Neutrophil (primary cell): Measurements from ENCODE around the gene CUBN.

Source experiments
- H3K27ac ChIP-seq: fragments of 200-600 bp; sonication (generic); 2 replicates; pipeline ENCODE4 v1.5.1; 2016; ENCODE audit warnings: mild to moderate bottlenecking, moderate library complexity
- H3K27me3 ChIP-seq: fragments of 200-600 bp; sonication (generic); 2 replicates; pipeline ENCODE4 v1.6.0; 2016; ENCODE audit warnings: mild to moderate bottlenecking
- H3K36me3 ChIP-seq: fragments of 200-600 bp; sonication (generic); 2 replicates; pipeline ENCODE4 v1.5.1; 2017
- H3K4me1 ChIP-seq, 2 experiments: fragments of 200-600 bp in 1 of 2; sonication (generic) in 1 of 2; 1 replicate in 1 of 2; 2 replicates in 1 of 2; pipeline versions ENCODE4 v1.5.1 to v1.6.1; 2013 to 2016; ENCODE audit warnings: low read depth in 1 of 2, low read length in 1 of 2, mild to moderate bottlenecking in 1 of 2, moderate library complexity in 1 of 2; ENCODE audit not compliant: control insufficient read depth in 1 of 2, insufficient read depth in 1 of 2
- H3K4me3 ChIP-seq, 2 experiments: fragments of 200-600 bp in 1 of 2; sonication (generic) in 1 of 2; 1 replicate in 1 of 2; 2 replicates in 1 of 2; pipeline ENCODE4 v1.5.1; 2013 to 2016; ENCODE audit warnings: low read depth in 1 of 2, low read length in 1 of 2, mild to moderate bottlenecking in 1 of 2, moderate library complexity in 1 of 2
- H3K9me3 ChIP-seq: fragments of 200-600 bp; sonication (generic); 2 replicates; pipeline ENCODE4 v1.5.1; 2016
- CTCF ChIP-seq: fragments of 200-600 bp; sonication (generic); IDR thresholded peaks from 2 replicates; pipeline ENCODE4 v1.5.1; 2016; ENCODE audit warnings: antibody characterized with exemption

The CUBN gene

GRCh38 chr10:16929069-16929468 is 200.5 kb downstream of the CUBN start:
- no peak overlapping the region for H3K4me3 ChIP-seq
- no peaks in the 10 kb centered on the region for H3K27me3 ChIP-seq
- no peak for TF ChIP-seq CTCF
- H3K4me1 ChIP-seq, result no peaks in the 10 kb centered on the region
- H3K36me3 ChIP-seq, result no peaks in the 10 kb centered on the region
- H3K9me3 ChIP-seq, result no peaks in the 10 kb centered on the region
- H3K27ac ChIP-seq, result no peak overlapping the region

- no peak overlapping the region for H3K4me3 ChIP-seq
- no peaks in the 10 kb centered on the region for H3K36me3 ChIP-seq
- H3K9me3 ChIP-seq, result no peaks in the 10 kb centered on the region
- no peaks in the 10 kb centered on the region for H3K27me3 ChIP-seq
- no peaks in the 10 kb centered on the region for H3K4me1 ChIP-seq
- no peak overlapping the region for H3K27ac ChIP-seq
- TF ChIP-seq CTCF, result no peak
Measured at GRCh38 chr10:16927546-16927945, 202.1 kb downstream of the CUBN start.

GRCh38 chr10:16923726-16924125 is 205.9 kb downstream of the CUBN start:
- H3K9me3 ChIP-seq, result no peaks in the 10 kb centered on the region
- no peak overlapping the region for H3K27ac ChIP-seq
- no peaks in the 10 kb centered on the region for H3K27me3 ChIP-seq
- H3K4me1 ChIP-seq, result no peaks in the 10 kb centered on the region
- H3K36me3 ChIP-seq, result no peaks in the 10 kb centered on the region
- no peak overlapping the region for H3K4me3 ChIP-seq
- no peak for TF ChIP-seq CTCF

GRCh38 chr10:16923309-16923708 is 206.3 kb downstream of the CUBN start:
- no peak for TF ChIP-seq CTCF
- H3K27me3 ChIP-seq, result no peaks in the 10 kb centered on the region
- no peak overlapping the region for H3K27ac ChIP-seq
- no peak overlapping the region for H3K4me3 ChIP-seq
- no peaks in the 10 kb centered on the region for H3K4me1 ChIP-seq
- no peaks in the 10 kb centered on the region for H3K9me3 ChIP-seq
- no peaks in the 10 kb centered on the region for H3K36me3 ChIP-seq

GRCh38 chr10:16919121-16919982 is 210.3 kb downstream of the CUBN start:
- no peak for TF ChIP-seq CTCF

More at GRCh38 chr10:16919121-16919982, 210.3 kb downstream of the CUBN start:
- Histone ChIP-seq H3K27ac (no peak overlapping the region), H3K36me3 (no peaks in the 10 kb centered on the region), H3K9me3 (no peaks in the 10 kb centered on the region), H3K4me3 (no peak overlapping the region), H3K27me3 (no peaks in the 10 kb centered on the region), H3K4me1 (no peaks in the 10 kb centered on the region)
